Uterus (tissue), 4 donors: Measurements from ENCODE around the gene CALHM6. TPM values are rescaled to one million over a fixed set of nuclear protein-coding genes. Genes with fewer than 3 reads are reported as not detected.

Experiments
- DNase-seq, 2 donors: peaks; one replicate each; pipeline ENCODE4 v3.0.0-alpha.2; 2019 to 2020
- H3K27ac ChIP-seq, 2 donors: fragments of 200-600 bp; sonication (generic); 1 replicate in 1 of 2; 2 replicates in 1 of 2; pipeline ENCODE4 v1.5.1; 2016 to 2018
- H3K27me3 ChIP-seq, 2 donors: fragments of 200-600 bp; sonication (generic); one replicate each; pipeline ENCODE4 v1.5.1; 2018 to 2019; ENCODE audit warnings: control low read depth in 1 of 2
- H3K36me3 ChIP-seq, 2 donors: fragments of 200-600 bp; sonication (generic); one replicate each; pipeline ENCODE4 v1.5.1; 2019; ENCODE audit warnings: control low read depth in 1 of 2
- H3K4me1 ChIP-seq, 2 donors: fragments of 200-600 bp; sonication (generic); one replicate each; pipeline ENCODE4 v1.5.1; 2018 to 2019; ENCODE audit warnings: control low read depth in 1 of 2
- H3K4me3 ChIP-seq, 2 donors: fragments of 200-600 bp; sonication (generic); 1 replicate in 1 of 2; 2 replicates in 1 of 2; pipeline ENCODE4 v1.5.1; 2018 to 2019; ENCODE audit warnings: mild to moderate bottlenecking in 1 of 2
- H3K9me3 ChIP-seq, 2 donors: fragments of 200-600 bp; sonication (generic); one replicate each; pipeline ENCODE4 v1.5.1; 2019; ENCODE audit warnings: control low read depth in 1 of 2
- POLR2A ChIP-seq, 2 donors: fragments of 450-650 bp; IDR thresholded peaks; one replicate each; pipeline ENCODE4 v1.6.1; 2016; ENCODE audit warnings: antibody characterized with exemption in 2 of 2, mild to moderate bottlenecking in 1 of 2, moderate library complexity in 1 of 2
- intact Hi-C: fragments of 100-400 bp; cut with DNase I; formaldehyde crosslinking; loops from one replicate; pipeline ENCODE4 v1.15.1; 2023; ENCODE audit warnings: low total_unique reads
- total RNA-seq, 4 donors: library from RNA; depleted of rRNA in 3 of 4; stranded (reverse); fragments of >200 nt in 3 of 4; gene quantifications; one replicate each; pipeline versions ENCODE4 v1.1.0 to v1.2.4, GENCODE V29; 2014 to 2023
- TF ChIP-seq, protein P1 (sequence below), 4 experiments: fragments of 200-600 bp in 2 of 4; fragments of 450-650 bp in 2 of 4; sonication (generic) in 2 of 4; IDR thresholded peaks; one replicate each; pipeline ENCODE4 v1.5.1; 2016 to 2019; ENCODE audit warnings: antibody characterized with exemption in 4 of 4, mild to moderate bottlenecking in 2 of 4, moderate library complexity in 1 of 4
- donor health status: DM: yes; HTN: yes; CAD: no.

CALHM6 gene
- total RNA-seq, 4 donors from 2014 or later = 3.9 to 7.6 TPM; not detected in 2

- no peaks in the 10 kb centered on the region for H3K36me3 ChIP-seq
- no peaks in the 10 kb centered on the region for H3K4me1 ChIP-seq
- TF ChIP-seq, protein P1, sequence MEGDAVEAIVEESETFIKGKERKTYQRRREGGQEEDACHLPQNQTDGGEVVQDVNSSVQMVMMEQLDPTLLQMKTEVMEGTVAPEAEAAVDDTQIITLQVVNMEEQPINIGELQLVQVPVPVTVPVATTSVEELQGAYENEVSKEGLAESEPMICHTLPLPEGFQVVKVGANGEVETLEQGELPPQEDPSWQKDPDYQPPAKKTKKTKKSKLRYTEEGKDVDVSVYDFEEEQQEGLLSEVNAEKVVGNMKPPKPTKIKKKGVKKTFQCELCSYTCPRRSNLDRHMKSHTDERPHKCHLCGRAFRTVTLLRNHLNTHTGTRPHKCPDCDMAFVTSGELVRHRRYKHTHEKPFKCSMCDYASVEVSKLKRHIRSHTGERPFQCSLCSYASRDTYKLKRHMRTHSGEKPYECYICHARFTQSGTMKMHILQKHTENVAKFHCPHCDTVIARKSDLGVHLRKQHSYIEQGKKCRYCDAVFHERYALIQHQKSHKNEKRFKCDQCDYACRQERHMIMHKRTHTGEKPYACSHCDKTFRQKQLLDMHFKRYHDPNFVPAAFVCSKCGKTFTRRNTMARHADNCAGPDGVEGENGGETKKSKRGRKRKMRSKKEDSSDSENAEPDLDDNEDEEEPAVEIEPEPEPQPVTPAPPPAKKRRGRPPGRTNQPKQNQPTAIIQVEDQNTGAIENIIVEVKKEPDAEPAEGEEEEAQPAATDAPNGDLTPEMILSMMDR (IDR thresholded peaks at IDR 0.05) = no peak
- no peak for TF ChIP-seq POLR2A (IDR thresholded peaks at IDR 0.05)
- no peak overlapping the region for H3K4me3 ChIP-seq
- no peaks in the 10 kb centered on the region for H3K9me3 ChIP-seq
- no peak for DNase-seq
- intact Hi-C loops = no loop called here
- H3K27ac ChIP-seq = no peak overlapping the region
- H3K27me3 ChIP-seq = no peaks in the 10 kb centered on the region
Observed at GRCh38 chr6:116471531-116471930, 10.4 kb downstream of the CALHM6 start.

- Histone ChIP-seq H3K4me1 (no peaks in the 10 kb centered on the region), H3K27ac (no peak overlapping the region), H3K27me3 (no peaks in the 10 kb centered on the region), H3K36me3 (no peaks in the 10 kb centered on the region), H3K4me3 (no peak overlapping the region), H3K9me3 (no peaks in the 10 kb centered on the region)
- intact Hi-C loops = no loop called here
- TF ChIP-seq, protein P1 (IDR thresholded peaks at IDR 0.05) = no peak
- no peak for TF ChIP-seq POLR2A (IDR thresholded peaks at IDR 0.05)
- DNase-seq = no peak
Observed at GRCh38 chr6:116472706-116473105, 11.5 kb downstream of the CALHM6 start.

DNA sequence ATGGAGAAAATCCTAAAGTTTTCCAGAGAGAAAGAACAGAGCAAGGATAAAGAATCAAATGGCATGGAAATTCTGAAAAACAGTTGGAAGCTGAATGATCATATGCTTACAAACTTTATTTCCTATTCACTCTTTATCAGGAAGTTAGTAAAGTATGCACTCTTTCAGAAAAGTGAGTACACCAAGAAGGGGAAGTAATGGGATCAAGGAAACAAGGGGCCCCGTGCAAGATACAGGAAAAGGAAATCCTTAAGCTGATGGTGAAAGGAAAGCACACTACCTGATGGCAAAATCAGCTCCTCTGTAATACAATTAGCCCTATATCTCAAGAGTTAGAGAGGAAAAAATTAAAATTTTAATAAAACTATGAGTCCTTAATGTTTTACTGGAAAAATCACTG lies 14.0 kb downstream of the CALHM6 start:
- no peaks in the 10 kb centered on the region for H3K4me1 ChIP-seq
- no peaks in the 10 kb centered on the region for H3K27me3 ChIP-seq
- intact Hi-C loops = no loop called here
- DNase-seq = no peak
- H3K4me3 ChIP-seq = no peak overlapping the region
- no peaks in the 10 kb centered on the region for H3K9me3 ChIP-seq
- TF ChIP-seq POLR2A (IDR thresholded peaks at IDR 0.05) = no peak
- TF ChIP-seq, protein P1 (IDR thresholded peaks at IDR 0.05) = no peak
- H3K27ac ChIP-seq = no peak overlapping the region
- no peaks in the 10 kb centered on the region for H3K36me3 ChIP-seq

- Histone ChIP-seq H3K4me3 (no peak overlapping the region), H3K36me3 (no peaks in the 10 kb centered on the region), H3K9me3 (no peaks in the 10 kb centered on the region), H3K4me1 (no peaks in the 10 kb centered on the region), H3K27me3 (no peaks in the 10 kb centered on the region), H3K27ac (no peak overlapping the region)
- TF ChIP-seq, protein P1 (IDR thresholded peaks at IDR 0.05) = no peak
- no peak for TF ChIP-seq POLR2A (IDR thresholded peaks at IDR 0.05)
- intact Hi-C loops = no loop called here
- no peak for DNase-seq
Observed at GRCh38 chr6:116476002-116476678, 15.0 kb downstream of the CALHM6 start.

DNA sequence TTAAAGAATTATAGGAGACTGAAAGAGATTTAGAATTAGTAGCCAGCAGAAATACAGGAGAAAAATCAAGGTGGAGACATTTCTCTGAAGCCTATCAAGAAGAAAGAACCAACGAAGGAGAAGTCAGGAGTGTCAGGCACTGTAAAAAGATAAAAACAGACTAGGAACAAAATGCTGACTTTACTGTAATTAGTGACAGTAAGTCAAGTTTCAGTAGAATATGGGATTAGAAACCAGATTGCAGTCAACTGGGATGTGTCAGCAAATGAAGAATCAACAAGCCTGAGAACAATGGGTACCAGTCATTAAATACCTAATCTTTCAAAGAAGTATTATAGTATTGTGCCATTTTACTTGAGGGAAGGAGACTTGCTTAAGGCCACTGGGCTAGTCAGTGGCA lies 21.6 kb downstream of the CALHM6 start:
- intact Hi-C loops = no loop called here
- no peaks in the 10 kb centered on the region for H3K27me3 ChIP-seq
- DNase-seq = no peak

More for the DNA sequence above, 21.6 kb downstream of the CALHM6 start:
- TF ChIP-seq POLR2A (IDR thresholded peaks at IDR 0.05) = no peak
- TF ChIP-seq, protein P1 (IDR thresholded peaks at IDR 0.05) = no peak
- H3K4me3 ChIP-seq = no peak overlapping the region
- no peaks in the 10 kb centered on the region for H3K36me3 ChIP-seq
- no peaks in the 10 kb centered on the region for H3K4me1 ChIP-seq
- H3K9me3 ChIP-seq = no peaks in the 10 kb centered on the region
- H3K27ac ChIP-seq = no peak overlapping the region
